NOMO-1 treated with dmso at 0.1 percent for 144 hours (cell line): Measurements from ENCODE around the gene DNAL1.
"Not testable (repeated sequence)": the region's sequence is repeated elsewhere in the genome, so short reads cannot be mapped to it uniquely, and the experiment has no call there.

Experiments
- DNase-seq: peaks from one replicate; lab custom pipeline; 2025; ENCODE audit not compliant: unreplicated experiment; lab: John Stamatoyannopoulos, UW

The DNAL1 gene, protein sequence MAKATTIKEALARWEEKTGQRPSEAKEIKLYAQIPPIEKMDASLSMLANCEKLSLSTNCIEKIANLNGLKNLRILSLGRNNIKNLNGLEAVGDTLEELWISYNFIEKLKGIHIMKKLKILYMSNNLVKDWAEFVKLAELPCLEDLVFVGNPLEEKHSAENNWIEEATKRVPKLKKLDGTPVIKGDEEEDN

GRCh38 chr14:73644531-73645247, at the start of gene DNAL1:
Gene DNAL1 (plus strand): TSS chr14:73644986. CDS start chr14:73645040, 54 bp downstream.
- peak; percentile 87 for DNase-seq

GRCh38 chr14:73599499-73599898, 45.3 kb upstream of the DNAL1 start:
- no peak for DNase-seq

DNA sequence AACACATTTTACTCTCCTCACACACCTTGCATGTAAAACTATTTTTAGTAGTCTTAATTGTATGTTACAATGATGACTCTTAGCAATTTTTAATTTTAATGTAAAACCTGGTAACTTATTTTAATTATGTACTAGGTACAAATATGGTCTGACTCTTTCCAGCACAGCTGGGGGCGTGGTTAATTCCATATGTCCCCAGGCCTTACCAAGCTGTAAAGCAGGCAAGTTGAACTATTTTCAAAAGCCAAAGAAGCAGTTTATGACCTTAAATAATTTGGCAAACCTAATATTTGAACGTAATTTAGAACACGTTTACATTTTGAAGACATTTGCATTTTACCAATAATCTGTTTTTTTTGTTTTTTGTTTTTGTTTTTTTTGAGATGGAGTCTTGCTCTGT, 41.8 kb upstream of the DNAL1 start:
- DNase-seq = no peak

- no peak for DNase-seq
Measured at GRCh38 chr14:73606271-73606670, 38.5 kb upstream of the DNAL1 start.

GRCh38 chr14:73607241-73607640, 37.5 kb upstream of the DNAL1 start:
- DNase-seq = no peak

- DNase-seq = no peak
Measured at GRCh38 chr14:73610687-73611086, 34.1 kb upstream of the DNAL1 start.

- peak; percentile 70 for DNase-seq
Measured at GRCh38 chr14:73612339-73613045, 32.3 kb upstream of the DNAL1 start, which contains the start of gene ACOT6. Gene ACOT6 (plus strand): TSS chr14:73612517. CDS start chr14:73612572, 55 bp downstream.

- DNase-seq = no peak
Measured at GRCh38 chr14:73613046-73613383, 31.8 kb upstream of the DNAL1 start.

DNA sequence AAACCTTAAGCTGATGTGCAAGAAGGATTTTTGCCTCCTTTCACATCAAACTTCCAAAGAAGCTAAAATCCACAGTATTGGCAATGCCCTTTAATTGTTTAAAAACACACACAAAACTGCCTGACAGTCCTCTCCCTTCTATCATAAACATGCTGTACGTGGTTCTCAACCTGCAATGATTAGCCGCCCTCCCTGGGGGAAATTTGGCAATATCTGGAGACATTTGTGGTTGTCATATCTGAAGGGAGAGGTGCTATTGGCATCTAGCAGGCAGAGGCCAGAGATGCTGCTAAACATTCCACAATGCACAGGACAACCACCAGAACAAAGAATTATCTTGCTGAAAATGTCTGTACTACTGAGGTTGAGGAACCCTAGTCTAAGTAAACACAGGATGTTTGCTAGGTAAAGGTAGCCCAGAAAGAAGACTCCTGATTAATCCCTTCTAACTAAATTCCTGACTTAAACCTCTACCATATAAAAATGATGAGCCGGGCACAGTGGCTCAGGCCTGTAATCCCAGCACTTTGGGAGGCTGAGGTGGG, 31.3 kb upstream of the DNAL1 start:
- no peak for DNase-seq

- no peak for DNase-seq
Measured at GRCh38 chr14:73616831-73617230, 28.0 kb upstream of the DNAL1 start.

GRCh38 chr14:73619524-73619923, 25.3 kb upstream of the DNAL1 start:
- DNase-seq = no peak

GRCh38 chr14:73620268-73620667, 24.5 kb upstream of the DNAL1 start:
- no peak for DNase-seq

GRCh38 chr14:73623504-73624054, 21.2 kb upstream of the DNAL1 start:
- no peak for DNase-seq

DNA sequence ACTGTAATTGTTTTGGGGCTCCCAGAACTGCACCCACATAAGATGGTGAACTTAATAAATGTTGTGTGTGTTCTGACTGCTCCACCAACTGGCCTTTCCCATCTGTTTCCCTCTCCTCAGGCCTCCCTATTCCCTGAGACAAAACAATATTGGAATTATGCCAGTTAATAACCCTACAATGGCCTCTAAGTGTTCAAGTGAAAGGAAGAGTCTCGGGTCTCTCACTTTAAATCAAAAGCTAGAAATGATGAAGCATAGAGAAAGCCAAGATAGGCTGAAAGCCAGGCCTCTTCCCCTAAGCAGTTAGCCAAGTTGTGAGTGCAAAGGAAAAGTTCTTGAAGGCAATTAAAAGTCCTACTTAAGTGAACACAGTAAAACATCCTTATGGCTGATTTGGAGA, 19.1 kb upstream of the DNAL1 start:
- no peak for DNase-seq

- no peak for DNase-seq
Measured at GRCh38 chr14:73627151-73627558, 17.6 kb upstream of the DNAL1 start.

DNA sequence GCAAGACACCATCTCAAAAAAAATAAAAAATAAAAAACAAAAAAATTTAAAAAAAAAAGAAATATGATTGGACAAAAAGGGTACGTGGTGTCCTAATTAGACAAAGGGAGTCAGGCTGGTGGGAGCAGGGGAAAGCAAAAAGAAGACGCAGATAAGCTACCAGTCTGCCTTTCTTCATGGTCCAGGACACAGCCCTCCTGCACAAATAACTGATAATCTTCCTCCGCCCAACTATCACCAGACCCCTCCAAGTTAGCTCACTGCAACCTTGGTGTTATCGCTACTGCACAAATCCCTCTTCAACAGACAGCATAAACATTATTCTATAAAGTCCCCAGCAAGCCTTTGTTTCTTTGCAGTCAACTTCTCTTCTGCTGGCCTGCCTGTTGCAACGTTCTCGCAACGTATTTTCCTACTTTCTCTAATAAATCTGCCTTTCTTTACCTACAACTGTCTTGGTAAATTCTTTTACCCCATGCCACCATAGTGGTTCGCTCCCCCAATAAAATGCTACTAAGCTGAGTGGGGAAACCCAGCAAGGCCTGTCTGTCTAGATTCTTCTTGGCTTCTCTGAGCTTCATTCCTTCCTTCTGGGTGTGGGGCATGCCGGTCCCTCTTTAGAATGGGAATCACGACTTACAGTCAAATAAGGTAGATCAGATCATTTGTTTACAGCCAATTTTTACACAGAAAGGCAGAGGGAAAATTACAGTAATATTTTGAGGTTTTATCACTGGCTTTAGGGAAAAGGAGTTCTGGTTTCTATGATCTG, 14.6 kb upstream of the DNAL1 start:
- DNase-seq = no peak

DNA sequence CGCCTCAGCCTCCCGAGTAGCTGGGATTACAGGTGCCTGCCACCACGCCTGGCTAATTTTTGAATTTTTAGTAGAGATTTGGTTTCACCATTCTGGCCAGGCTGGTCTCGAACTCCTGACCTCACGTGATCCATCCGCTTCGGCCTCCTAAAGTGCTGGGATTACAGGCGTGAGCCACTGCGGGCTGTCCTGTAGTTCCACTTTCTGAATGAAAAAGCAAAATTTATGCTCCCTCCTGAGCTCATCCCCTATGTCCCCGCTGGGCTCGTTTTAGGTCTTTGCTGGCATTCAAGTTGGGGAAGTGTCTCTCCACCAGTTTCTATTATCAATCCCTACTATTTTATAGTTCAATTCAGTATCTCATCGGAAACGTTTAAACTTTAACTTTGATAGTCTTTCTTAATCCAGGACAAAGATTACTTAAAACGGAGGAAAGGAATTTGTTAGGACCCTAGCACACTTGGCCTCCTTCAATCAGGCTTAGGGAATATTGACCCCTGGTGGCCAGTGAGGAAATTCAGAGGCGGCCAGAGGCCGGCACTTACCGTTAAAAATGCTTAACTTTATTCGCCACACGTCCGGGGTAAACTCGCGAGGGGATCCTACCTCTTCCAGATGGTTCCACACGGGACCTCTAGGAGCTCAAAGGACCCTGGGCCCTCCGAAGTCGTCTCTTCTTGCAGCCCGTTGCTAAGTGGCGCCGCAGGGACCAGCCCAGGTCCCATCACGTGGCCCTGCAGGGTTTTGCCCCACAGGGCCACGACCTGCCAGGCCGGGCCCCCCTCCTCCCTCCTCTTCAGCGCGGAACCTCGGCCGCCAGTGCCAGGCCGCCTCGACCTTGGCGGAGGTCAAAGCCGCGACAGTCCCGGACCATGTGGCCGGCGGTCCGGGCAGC, 11.4 kb upstream of the DNAL1 start:
- DNase-seq = peak; percentile 71

DNA sequence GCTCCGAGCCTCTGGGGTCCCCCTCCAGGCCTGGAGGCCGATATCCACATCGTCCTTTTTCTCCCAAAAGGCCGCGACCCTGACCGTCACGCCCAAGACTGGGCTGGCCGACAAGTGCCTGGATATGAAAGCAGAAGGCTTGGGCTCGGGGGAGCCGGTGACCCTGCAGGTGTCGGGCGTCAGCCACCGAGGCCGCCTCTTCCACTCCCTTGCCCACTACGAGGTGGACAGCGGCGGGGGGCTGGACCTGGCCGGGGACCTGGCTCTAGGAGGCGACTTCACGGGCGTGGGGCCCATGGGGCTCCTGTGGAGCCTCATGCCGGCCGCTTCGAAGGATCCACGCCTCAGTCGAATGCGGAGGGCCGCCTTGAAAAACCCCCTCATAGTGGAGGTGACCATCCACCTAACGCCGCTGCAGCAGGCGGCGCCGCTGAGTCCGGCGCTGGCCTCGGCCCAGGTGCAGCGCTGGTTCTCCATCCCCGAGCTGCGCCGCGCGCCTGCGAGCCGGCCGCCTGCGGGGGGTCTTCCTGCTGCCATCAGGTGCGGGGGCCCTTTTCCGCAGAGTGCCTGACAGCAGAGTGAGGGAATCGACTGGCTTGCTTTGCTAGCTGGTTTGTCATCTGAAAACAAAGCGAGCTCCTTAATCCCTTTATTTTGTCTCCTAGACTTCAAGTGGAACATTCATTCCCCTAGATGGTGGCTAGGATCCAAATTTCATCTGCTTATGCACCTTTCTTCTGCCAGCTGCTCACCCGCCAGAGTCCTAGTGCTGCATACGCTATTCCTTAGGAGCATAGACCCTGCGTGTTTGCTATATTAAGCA, 10.6 kb upstream of the DNAL1 start:
- no peak for DNase-seq

- not testable (repeated sequence) for DNase-seq
Measured at GRCh38 chr14:73636355-73636754, 8.4 kb upstream of the DNAL1 start.
